ENCODE data around the gene SEMA3F. TPM values are rescaled to one million over a fixed set of nuclear protein-coding genes. Genes with fewer than 3 reads are reported as not detected.

The SEMA3F gene
- total and polyA plus RNA-seq, 4 donors, result 27.8 to 54.3 (median 47.4) TPM

GRCh38 chr3:50192689-50193141 is 37.6 kb downstream of the SEMA3F start:
- H3K9ac ChIP-seq (ENCODE audit: insufficient read depth in 1 of 2, low read length in 2 of 2), result no peak overlapping the region
- DNase-seq (peak; percentile 75 to 83 (median 80)), ATAC-seq (ENCODE audit: insufficient read depth, low FRiP score) (no peak)
- peaks cover 0 to 7% (median 0%) of the 10 kb centered on the region in 4 donors for H3K9me3 ChIP-seq (ENCODE audit: control insufficient read depth in 4 of 4, insufficient read depth in 3 of 4, low read length in 3 of 4)
- H3K4me3 ChIP-seq, result no peak overlapping the region
- H3K27ac ChIP-seq (ENCODE audit: low read depth in 1 of 2, low read length in 1 of 2), result no peak overlapping the region
- H3K36me3 ChIP-seq (ENCODE audit: control insufficient read depth in 4 of 4, insufficient read depth in 4 of 4, low read length in 4 of 4), result no peaks in the 10 kb centered on the region
- TF ChIP-seq CTCF (IDR thresholded peaks at IDR 0.05; ENCODE audit: control extremely low read depth, extremely low read depth), result peak; percentile 81
- WGBS, 2 donors, result 9 to 14% methylated on average over 21 of the region's 21 CpGs
- peaks cover 0 to 5% (median 3%) of the 10 kb centered on the region in 5 donors for H3K4me1 ChIP-seq (ENCODE audit: control insufficient read depth in 5 of 5, insufficient read depth in 5 of 5, low read length in 5 of 5)
- H3K27me3 ChIP-seq (ENCODE audit: control insufficient read depth in 3 of 3, insufficient read depth in 3 of 3, low read length in 2 of 3), result peaks cover 0 to 34% (median 14%) of the 10 kb centered on the region in 3 donors

GRCh38 chr3:50193286-50193685 is 38.2 kb downstream of the SEMA3F start:
- Histone ChIP-seq H3K27me3 (ENCODE audit: control insufficient read depth in 3 of 3, insufficient read depth in 3 of 3, low read length in 2 of 3) (peaks cover 0 to 34% (median 14%) of the 10 kb centered on the region in 3 donors), H3K9me3 (ENCODE audit: control insufficient read depth in 4 of 4, insufficient read depth in 3 of 4, low read length in 3 of 4) (peaks cover 0 to 7% (median 0%) of the 10 kb centered on the region in 4 donors), H3K27ac (ENCODE audit: low read depth in 1 of 2, low read length in 1 of 2) (no peak overlapping the region), H3K9ac (ENCODE audit: insufficient read depth in 1 of 2, low read length in 2 of 2) (no peak overlapping the region), H3K4me3 (no peak overlapping the region), H3K4me1 (ENCODE audit: control insufficient read depth in 5 of 5, insufficient read depth in 5 of 5, low read length in 5 of 5) (peaks cover 0 to 5% (median 3%) of the 10 kb centered on the region in 5 donors), H3K36me3 (ENCODE audit: control insufficient read depth in 4 of 4, insufficient read depth in 4 of 4, low read length in 4 of 4) (no peaks in the 10 kb centered on the region)
- TF ChIP-seq CTCF (IDR thresholded peaks at IDR 0.05; ENCODE audit: control extremely low read depth, extremely low read depth), result no peak
- no peak for ATAC-seq (ENCODE audit: insufficient read depth, low FRiP score)
- 44 to 52% methylated on average over 36 of the region's 36 CpGs for WGBS, 2 donors
- DNase-seq, result no peak

GRCh38 chr3:50193746-50194127 is 38.6 kb downstream of the SEMA3F start:
- WGBS, 2 donors, result 27 to 32% methylated on average over 32 to 34 of the region's 34 CpGs

More at GRCh38 chr3:50193746-50194127, 38.6 kb downstream of the SEMA3F start:
- H3K4me3 ChIP-seq, result no peak overlapping the region
- peaks cover 0 to 7% (median 0%) of the 10 kb centered on the region in 4 donors for H3K9me3 ChIP-seq (ENCODE audit: control insufficient read depth in 4 of 4, insufficient read depth in 3 of 4, low read length in 3 of 4)
- H3K27me3 ChIP-seq (ENCODE audit: control insufficient read depth in 3 of 3, insufficient read depth in 3 of 3, low read length in 2 of 3), result peaks cover 0 to 34% (median 14%) of the 10 kb centered on the region in 3 donors
- H3K27ac ChIP-seq (ENCODE audit: low read depth in 1 of 2, low read length in 1 of 2), result no peak overlapping the region
- H3K36me3 ChIP-seq (ENCODE audit: control insufficient read depth in 4 of 4, insufficient read depth in 4 of 4, low read length in 4 of 4), result no peaks in the 10 kb centered on the region
- no peak overlapping the region for H3K9ac ChIP-seq (ENCODE audit: insufficient read depth in 1 of 2, low read length in 2 of 2)
- TF ChIP-seq CTCF (IDR thresholded peaks at IDR 0.05; ENCODE audit: control extremely low read depth, extremely low read depth), result no peak
- DNase-seq, result no peak
- H3K4me1 ChIP-seq (ENCODE audit: control insufficient read depth in 5 of 5, insufficient read depth in 5 of 5, low read length in 5 of 5), result peaks cover 0 to 5% (median 3%) of the 10 kb centered on the region in 5 donors
- ATAC-seq (ENCODE audit: insufficient read depth, low FRiP score), result no peak
